H1 (cell line): ENCODE measurements around the gene HS6ST3. TPM values are rescaled to one million over a fixed set of nuclear protein-coding genes. Genes with fewer than 3 reads are reported as not detected.

Experiments
- BCL11A ChIP-seq, 2 experiments: IDR thresholded peaks; one replicate each; pipeline ENCODE4 v1.6.1; 2011; ENCODE audit warnings: low read depth in 2 of 2, low read length in 2 of 2, mild to moderate bottlenecking in 2 of 2
- CHD7 ChIP-seq: fragments of 300-600 bp; sonication (generic); IDR thresholded peaks from 2 replicates; pipeline ENCODE4 v1.7.1; 2012; ENCODE audit warnings: low read length, moderate library complexity, mild to moderate bottlenecking, inconsistent platforms; ENCODE audit not compliant: insufficient replicate concordance
- USF2 ChIP-seq: IDR thresholded peaks from 2 replicates; pipeline ENCODE4 v1.6.1; 2011; ENCODE audit warnings: low read length, improper control_type of control experiment
- polyA plus RNA-seq, 7 experiments: library from polyadenylated mRNA; depleted of rRNA in 3 of 7; stranded (reverse) in 5 of 7; unstranded in 2 of 7; fragments of >200 nt in 5 of 7; fragments of 200-250 nt in 2 of 7; gene quantifications; 1 replicate in 5 of 7; 2 replicates in 1 of 7; 4 replicates in 1 of 7; pipeline versions ENCODE4 v1.2.1 to v1.2.3, GENCODE V29; 2011 to 2013; ENCODE audit warnings: missing spikeins in 2 of 7, mixed read lengths in 2 of 7
- total RNA-seq: library from RNA; stranded (reverse); fragmentation: NEBNext Ultra II Directional; extraction: Animal tissue kit (Norgen Biotek cat#: 25700); gene quantifications from 2 replicates; pipeline ENCODE4 v1.2.1, GENCODE V29; 2021

The HS6ST3 gene
- total and polyA plus RNA-seq, 2 of the 8 experiments (the other 6 are each of a cell fraction or from before 2014, with no cell fraction given): 0.45 to 1.2 TPM

GRCh38 chr13:96690998-96691397, 601.1 kb downstream of the HS6ST3 start (continued):
- TF ChIP-seq CHD7 (no peak), USF2 (no peak), BCL11A (IDR thresholded peaks at IDR 0.05; ENCODE audit: low read depth in 2 of 2, low read length in 2 of 2) (no peak)
